GM11168 (cell line): ENCODE results near the gene ITPA.
"Not testable (repeated sequence)": the region's sequence is repeated elsewhere in the genome, so short reads cannot be mapped to it uniquely, and the experiment has no call there.

Experiments
- in situ Hi-C: fragments of 300-500 bp; cut with MboI; formaldehyde crosslinking; loops from one replicate; pipeline ENCODE4 v1.12.0; 2022; ENCODE audit warnings: low sequenced_read_pairs; ENCODE audit not compliant: unreplicated experiment

The ITPA gene

GRCh38 chr20:3172933-3173609 lies 36.2 kb upstream of the ITPA start, which contains the start of gene LZTS3:
LZTS3 (minus strand) TSS chr20:3173549; CDS start chr20:3167163, 6,386 bp downstream.
- in situ Hi-C loops: no loop called here

DNA sequence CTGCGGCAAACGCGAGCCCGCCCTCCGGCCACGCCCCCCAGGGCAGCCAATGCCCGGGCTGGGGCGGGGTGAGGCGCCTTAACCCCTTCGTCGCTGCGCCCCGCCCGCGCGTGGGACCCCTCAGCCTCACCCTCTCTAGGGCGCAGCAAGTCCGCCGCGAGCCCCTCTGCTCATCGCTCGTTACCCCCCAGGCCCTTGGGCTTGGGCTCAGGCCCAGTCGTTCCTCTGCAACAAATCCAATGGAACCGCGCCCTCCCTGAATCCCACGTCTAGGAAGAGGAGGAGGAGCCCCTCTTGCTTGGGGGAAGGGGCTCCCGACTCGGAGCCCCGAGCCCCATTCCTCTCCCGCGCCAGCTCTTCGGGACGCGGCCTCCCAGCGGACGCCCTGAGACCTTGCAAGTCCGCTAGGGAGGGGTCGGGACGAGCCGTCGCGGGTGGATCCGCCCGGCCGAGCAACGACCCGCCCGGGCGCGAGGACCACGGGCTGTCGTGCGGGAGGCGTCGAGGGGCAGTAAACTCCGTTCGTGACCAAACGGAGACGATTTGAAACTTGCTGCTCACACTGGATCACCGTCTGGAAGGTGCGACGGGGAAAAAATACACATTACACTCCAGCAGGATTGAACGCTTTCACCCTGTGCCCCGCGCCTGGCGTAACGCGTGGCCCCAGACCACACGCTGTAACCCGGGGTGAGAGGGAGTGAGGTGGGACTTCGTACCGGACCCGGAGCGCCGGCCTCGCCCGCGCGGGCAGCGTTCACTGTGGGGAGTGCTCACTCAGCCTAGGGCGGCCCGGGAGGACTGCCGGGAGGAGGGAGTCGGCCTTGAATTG lies 35.5 kb upstream of the ITPA start:
- in situ Hi-C loops: no loop called here

GRCh38 chr20:3174442-3175261 lies 34.6 kb upstream of the ITPA start:
- in situ Hi-C loops: no loop called here

- in situ Hi-C loops: no loop called here
Observed at GRCh38 chr20:3175270-3175669, 34.0 kb upstream of the ITPA start.

DNA sequence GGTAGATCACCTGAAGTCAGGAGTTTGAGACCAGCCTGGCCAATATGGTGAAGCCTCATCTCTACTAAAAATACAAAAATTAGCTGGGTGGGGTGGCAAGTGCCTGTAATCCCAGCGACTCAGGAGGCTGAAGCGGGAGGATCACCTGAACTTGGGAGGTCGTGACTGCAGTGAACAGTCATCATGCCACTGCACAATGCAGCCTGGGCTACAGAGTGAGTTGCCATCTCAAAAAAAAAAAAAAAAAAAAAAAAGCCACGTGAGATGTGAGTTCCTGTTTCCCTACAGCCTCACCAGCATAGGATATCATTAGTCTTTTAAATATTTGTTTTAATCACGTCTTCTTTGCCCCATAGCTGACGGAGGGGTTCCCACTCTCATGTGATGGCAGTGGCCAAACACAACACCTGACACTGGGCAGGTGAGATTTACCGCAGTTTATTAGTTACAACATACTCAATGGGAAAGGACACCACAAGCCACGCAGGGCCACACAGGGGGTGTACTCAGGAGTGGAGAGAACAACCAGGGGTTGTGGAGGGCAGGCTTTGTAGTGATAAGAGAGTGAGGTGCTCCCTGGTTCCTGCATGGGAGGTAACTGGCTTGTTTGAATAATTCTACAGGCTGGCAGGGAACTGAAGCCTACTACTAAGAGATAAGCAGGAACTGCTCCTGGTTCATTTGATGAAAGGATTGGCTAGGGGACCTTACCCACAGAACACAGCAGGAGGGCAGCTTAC lies 31.4 kb upstream of the ITPA start:
- in situ Hi-C loops: no loop called here

- in situ Hi-C loops: no loop called here
Observed at GRCh38 chr20:3180319-3180718, 29.0 kb upstream of the ITPA start.

GRCh38 chr20:3181270-3181669 lies 28.0 kb upstream of the ITPA start:
- in situ Hi-C loops: no loop called here

DNA sequence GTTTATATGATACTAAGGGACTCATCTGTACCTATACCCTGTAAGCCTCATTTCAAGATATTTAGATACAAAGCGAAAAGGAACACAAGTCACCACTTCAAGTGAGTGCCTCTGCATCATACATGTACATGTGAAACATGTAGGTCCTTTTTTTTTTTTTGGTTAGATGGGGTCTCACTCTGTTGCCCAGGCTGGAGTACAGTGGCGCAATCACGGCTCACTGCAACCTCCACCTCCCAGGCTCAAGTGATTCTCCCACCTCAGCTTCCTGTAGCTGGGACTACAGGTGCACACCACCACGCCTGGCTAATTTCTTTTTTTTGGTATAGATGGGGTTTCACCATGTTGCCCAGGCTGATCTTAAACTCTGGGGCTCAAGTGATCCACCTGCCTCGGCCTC lies 26.9 kb upstream of the ITPA start:
- in situ Hi-C loops: not testable (repeated sequence)

DNA sequence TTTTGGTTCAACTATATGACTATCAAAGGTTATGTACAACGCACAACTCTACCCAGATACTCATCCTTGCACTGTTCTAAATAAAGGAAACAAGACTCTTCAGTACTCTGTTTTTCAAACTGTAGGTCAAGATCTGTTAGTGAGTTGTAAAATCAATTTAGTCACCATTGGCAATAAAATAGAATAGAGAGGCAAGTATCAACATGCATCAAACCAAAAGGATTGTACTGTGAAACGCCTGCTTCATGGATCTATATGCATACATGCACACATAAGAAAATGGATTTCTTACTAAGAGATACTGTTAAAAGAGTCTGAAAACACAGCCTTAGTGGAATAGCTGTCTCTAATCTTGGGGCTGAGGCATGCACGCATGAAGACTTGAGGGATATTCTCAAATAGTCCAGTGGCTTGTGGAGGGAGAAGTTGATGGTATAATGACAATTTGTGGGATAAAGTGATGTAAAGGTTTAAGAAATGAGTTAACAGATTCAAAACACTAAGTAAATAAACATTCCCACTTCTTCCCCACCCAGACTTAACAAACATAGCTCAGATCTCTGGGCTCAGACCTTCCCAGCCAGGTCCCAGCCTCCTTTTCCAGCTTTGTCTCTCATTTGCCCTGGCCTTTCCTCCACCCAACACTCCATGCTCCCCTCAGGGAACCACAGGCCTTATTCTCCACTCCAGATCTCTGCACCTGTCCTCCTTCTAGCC lies 25.2 kb upstream of the ITPA start:
- in situ Hi-C loops: no loop called here

DNA sequence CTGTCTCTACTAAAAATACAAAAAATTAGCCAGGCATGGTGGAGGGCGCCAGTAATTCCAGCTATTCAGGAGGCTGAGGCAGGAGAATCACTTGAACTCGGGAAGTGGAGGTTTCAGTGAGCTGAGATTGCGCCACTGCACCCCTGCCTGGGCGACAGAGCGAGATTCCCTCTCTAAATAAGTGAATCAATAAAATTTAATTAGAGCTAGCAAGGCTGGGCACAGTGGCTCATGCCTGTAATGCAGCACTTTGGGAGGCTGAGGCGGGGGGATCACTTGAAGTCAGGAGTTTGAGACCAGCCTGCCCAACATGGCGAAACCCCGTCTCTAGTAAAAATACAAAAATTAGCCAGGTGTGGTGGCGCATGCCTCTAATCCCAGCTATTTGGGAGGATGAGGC lies 21.4 kb upstream of the ITPA start:
- in situ Hi-C loops: not testable (repeated sequence)

DNA sequence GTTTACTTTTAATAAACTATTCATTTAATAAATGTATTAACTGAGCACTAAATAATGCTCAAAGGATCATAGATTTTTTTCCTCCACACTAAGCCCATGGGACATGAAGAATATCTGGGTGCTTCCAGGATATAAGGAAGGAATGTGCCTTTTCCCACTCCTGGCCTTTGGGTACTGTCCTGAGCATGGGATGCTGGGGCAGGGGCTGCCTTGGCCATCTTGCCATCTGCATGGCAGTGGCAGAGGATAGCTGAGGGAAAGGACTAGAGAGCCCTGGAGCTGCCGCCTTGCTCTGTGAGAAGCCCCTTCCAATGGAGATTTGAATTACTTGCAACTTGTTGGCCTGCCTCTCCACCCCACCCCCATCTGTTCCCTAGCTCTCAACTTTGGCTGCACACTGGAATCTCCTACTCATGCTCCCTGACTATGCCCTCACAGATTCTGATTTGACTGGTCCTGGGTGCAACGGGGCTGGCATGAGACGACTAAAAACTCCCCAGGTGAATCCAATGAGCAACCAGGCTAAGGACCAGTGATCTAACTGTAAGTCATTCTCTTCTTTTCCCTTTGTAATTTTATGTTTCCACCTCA lies 20.4 kb upstream of the ITPA start:
- in situ Hi-C loops: no loop called here

DNA sequence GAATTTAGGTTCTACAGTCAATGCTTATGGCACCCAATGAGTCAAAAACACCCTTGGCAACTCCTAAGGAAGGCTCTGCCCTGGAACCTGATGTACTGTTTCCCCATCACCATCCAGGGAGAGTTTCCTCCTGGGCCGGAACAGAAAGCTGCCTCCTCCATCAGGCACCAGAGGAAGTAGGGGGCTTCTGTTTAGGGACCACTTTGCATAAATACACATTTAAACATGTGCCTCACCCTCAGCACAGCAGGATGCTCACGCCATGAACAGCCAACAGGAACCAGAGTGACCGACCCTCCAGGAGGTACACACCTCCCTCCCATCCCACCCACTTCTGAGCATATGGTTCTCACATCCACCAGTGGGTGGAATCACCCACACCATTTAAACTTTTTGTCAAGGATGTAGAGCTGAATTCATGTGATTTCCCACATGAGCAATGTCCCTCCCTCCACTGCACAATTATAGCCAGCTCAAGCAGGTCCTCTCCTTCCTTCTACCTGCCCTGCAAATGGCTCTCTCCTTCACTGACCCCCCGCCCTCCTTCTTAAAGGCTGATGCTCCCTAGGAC lies 19.7 kb upstream of the ITPA start:
- in situ Hi-C loops: no loop called here

GRCh38 chr20:3190681-3191111 lies 18.6 kb upstream of the ITPA start:
- in situ Hi-C loops: no loop called here

DNA sequence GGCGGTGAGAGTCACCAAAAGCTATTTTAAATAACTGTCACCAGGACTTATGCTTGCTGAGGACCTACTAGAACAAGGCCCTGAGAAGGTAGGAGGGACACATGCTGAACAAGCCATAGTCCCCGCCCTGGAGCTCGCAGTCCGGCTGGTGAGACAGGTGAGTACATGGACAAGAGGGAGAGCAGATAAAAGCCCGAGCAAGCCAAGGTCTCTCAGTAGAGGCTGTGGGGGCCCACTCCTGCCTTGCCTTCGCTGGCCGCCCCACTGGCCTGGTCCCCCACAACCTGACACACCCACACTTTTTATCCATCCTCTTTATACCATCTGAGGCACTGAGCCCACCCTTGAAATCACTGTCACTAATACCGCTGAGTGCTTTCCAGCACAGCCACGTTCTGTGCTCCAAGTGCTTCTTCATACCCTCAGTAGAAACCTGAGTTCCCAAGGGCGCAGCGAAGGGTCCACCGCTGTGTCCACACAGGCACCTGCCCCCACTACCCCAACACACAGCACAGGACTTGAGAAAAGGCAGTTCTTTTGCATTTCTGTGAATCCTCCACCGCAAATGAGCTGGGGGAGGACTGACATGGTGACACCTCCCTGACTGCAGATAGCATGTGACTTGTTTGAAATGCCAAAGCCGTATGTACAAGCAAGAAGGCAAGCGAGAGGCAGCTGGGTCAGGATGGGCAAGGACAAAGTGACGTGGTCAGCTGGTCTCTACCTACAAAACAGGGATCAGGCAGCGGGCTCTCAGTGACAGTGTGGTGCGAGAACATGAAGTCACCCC lies 16.9 kb upstream of the ITPA start:
- in situ Hi-C loops: no loop called here

GRCh38 chr20:3193806-3194616 lies 15.3 kb upstream of the ITPA start:
- in situ Hi-C loops: no loop called here

DNA sequence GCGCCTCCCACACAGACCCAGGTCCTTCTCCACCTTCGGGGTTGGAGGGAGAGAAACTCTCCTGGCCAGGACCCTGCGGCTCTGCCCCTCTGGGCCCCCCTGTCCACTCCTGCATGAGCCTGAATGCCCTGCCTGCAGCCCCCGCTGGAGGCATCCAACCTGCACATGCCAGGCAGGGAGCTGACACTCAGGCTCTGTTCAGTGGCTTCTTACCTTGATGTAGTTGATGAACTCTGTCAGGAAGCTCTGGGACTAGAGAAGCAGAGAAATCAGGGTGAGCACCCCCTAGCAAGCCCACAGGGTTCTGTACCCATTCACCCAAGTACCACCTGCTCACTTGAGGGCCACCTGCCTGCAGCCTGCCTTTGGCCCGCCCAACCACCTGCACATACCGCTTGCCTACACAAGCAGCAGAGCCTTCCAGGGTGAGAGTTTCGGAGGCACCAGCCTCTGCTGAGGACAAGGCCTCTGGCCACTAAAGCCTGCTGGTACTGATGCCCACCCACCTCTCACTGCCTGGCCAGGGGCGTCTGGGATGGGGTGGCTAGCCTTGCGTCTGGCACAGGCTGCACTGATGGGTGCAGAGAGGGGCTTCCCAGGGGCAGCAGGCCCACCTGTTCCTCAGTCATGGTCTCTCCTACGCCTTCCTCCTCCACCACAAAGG lies 14.5 kb upstream of the ITPA start:
- in situ Hi-C loops: no loop called here
